Activated CD4-positive, CD25-positive, alpha-beta regulatory T cell treated with anti-CD3 and anti-CD28 coated beads, Interleukin-2, amount 50 U/mL, for 16 hours (primary cell): ENCODE measurements around the gene AUTS2.

Experiments used
- DNase-seq: peaks from one replicate; pipeline ENCODE4 v3.0.0-alpha.2; 2020; ENCODE audit warnings: low read depth, low spot score

AUTS2 gene

GRCh38 chr7:69817121-69817520 lies 218.8 kb downstream of the AUTS2 start:
- DNase-seq: no peak

- DNase-seq: no peak
Observed at GRCh38 chr7:69817841-69818635, 219.8 kb downstream of the AUTS2 start.

GRCh38 chr7:69818636-69819332 lies 220.5 kb downstream of the AUTS2 start:
- no peak for DNase-seq

GRCh38 chr7:69819333-69819705 lies 221.0 kb downstream of the AUTS2 start:
- no peak for DNase-seq

GRCh38 chr7:69820479-69821192 lies 222.4 kb downstream of the AUTS2 start:
- no peak for DNase-seq

GRCh38 chr7:69822386-69822785 lies 224.1 kb downstream of the AUTS2 start:
- DNase-seq: no peak

GRCh38 chr7:69823151-69823744 lies 225.0 kb downstream of the AUTS2 start:
- DNase-seq: no peak

- DNase-seq: no peak
Observed at GRCh38 chr7:69825113-69825972, 227.1 kb downstream of the AUTS2 start.

GRCh38 chr7:69826283-69826682 lies 228.0 kb downstream of the AUTS2 start:
- DNase-seq: no peak

GRCh38 chr7:69827140-69827539 lies 228.9 kb downstream of the AUTS2 start:
- no peak for DNase-seq

GRCh38 chr7:69827558-69827957 lies 229.3 kb downstream of the AUTS2 start:
- DNase-seq: no peak

- no peak for DNase-seq
Observed at GRCh38 chr7:69832356-69832755, 234.1 kb downstream of the AUTS2 start.

- DNase-seq: no peak
Observed at GRCh38 chr7:69833964-69834363, 235.7 kb downstream of the AUTS2 start.

GRCh38 chr7:69836702-69837101 lies 238.4 kb downstream of the AUTS2 start:
- DNase-seq: no peak

- no peak for DNase-seq
Observed at GRCh38 chr7:69837387-69838068, 239.3 kb downstream of the AUTS2 start.

- no peak for DNase-seq
Observed at GRCh38 chr7:69839782-69840181, 241.5 kb downstream of the AUTS2 start.

GRCh38 chr7:69840248-69840647 lies 242.0 kb downstream of the AUTS2 start:
- DNase-seq: no peak

GRCh38 chr7:69843653-69844052 lies 245.4 kb downstream of the AUTS2 start:
- DNase-seq: no peak

GRCh38 chr7:69844264-69844868 lies 246.1 kb downstream of the AUTS2 start:
- DNase-seq: no peak
